T-helper 17 cell (primary cell): ENCODE data around the gene SYNPO. TPM values are rescaled to one million over a fixed set of nuclear protein-coding genes. Genes with fewer than 3 reads are reported as not detected.

ENCODE experiments used
- ATAC-seq: fragments of 150-1000 bp; cut with Tn5 transposase; 2 replicates; pipeline ENCODE4 v1.10.0; 2021; ENCODE audit warnings: mild to moderate bottlenecking, moderate library complexity
- DNase-seq, 3 donors: peaks; one replicate each; pipeline versions ENCODE4 v3.0.0 to v3.0.0-alpha.2; 2020 to 2021
- H3K9me3 ChIP-seq: one replicate; pipeline ENCODE4 v1.7.0; 2013; ENCODE audit warnings: low read length, mild to moderate bottlenecking; ENCODE audit not compliant: control insufficient read depth, poor library complexity, severe bottlenecking
- H3K27ac Mint-ChIP-seq: one replicate; pipeline ENCODE4 v1.8.0; 2022; ENCODE audit warnings: mild to moderate bottlenecking, moderate library complexity, mixed read lengths
- H3K27me3 Mint-ChIP-seq: one replicate; pipeline ENCODE4 v1.8.0; 2022; ENCODE audit warnings: mixed read lengths
- H3K36me3 Mint-ChIP-seq: one replicate; pipeline ENCODE4 v1.8.0; 2022; ENCODE audit warnings: low read depth, mixed read lengths
- H3K4me1 Mint-ChIP-seq: one replicate; pipeline ENCODE4 v1.8.0; 2022; ENCODE audit warnings: mild to moderate bottlenecking, mixed read lengths
- H3K4me3 Mint-ChIP-seq: one replicate; pipeline ENCODE4 v1.8.0; 2022; ENCODE audit warnings: mild to moderate bottlenecking, moderate library complexity, mixed read lengths
- total RNA-seq, 4 donors: library from RNA in 2 of 4; stranded (reverse) in 2 of 4; gene quantifications; one replicate each; pipeline ENCODE4 v1.2.3 and lab custom pipeline; 2022 to 2026

Gene SYNPO
- total RNA-seq, 2 donors from 2014 or later = 1.5 TPM; not detected in 1

DNA sequence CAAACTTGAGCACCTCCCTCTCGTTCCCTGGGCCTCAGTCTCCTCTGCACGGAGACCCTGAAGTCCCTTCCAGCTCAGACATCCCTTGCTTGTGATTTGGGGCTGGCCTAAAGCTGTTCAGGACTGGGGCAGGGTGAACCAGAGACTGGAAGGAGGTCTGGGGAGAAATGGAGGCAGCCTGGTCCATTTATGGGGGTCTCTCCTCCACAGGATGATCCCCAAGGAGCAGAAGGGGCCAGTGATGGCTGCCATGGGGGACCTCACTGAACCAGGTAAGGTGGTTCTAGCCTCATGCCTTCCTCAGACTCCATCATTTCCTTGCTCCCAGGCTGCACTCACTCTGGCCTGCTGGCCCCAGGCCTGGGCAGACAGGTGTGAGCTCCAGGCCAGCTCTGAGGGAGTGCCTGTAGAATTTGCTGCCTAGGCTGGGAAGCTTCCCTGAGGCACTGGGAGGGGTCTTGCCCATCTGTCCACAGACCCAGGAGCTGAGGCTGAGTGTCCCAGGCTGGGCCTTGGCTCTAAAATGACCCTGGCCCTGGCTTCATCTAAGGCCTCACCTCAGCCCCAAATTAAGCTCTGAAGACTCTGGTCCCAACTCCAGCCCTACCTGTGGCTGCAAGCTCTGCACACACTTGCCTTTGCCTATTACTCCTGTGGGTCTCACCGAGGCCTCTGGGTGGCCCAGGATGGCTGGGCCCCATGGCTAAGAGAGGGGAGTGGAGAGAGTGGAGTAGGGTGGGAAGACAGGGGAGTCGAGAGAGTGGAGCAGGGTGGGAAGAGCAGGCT lies 22.5 kb downstream of the SYNPO start:
- DNase-seq (no peak), ATAC-seq (no peak)
- Mint-ChIP-seq H3K27ac (no peak overlapping the region), H3K36me3 (no peaks in the 10 kb centered on the region), H3K4me1 (peaks cover under 1% of the 10 kb centered on the region), H3K27me3 (peaks cover 28% of the 10 kb centered on the region), H3K4me3 (no peak overlapping the region)
- H3K9me3 ChIP-seq = no peaks in the 10 kb centered on the region

DNA sequence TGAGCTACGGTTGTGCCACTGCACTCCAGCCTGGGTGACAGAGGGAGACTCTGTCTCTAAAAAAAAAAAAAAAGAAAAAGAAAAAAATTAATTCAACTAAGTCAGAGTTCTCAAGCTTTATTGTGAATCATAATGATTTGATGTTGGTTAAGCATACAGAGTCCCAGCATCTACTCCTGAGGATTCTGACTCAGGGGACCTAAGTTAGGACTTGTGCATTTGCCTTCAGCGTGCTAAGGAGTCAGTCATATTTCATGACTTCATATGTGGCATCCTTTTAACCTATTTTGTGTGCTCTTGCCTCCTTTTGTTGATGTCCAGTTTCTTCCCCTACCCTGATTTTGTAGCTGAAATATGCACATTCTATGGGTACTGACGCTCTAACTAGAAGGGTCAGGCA lies 23.5 kb downstream of the SYNPO start:
- H3K36me3 Mint-ChIP-seq = no peaks in the 10 kb centered on the region
- ATAC-seq (no peak), DNase-seq (no peak)
- no peak overlapping the region for H3K4me3 Mint-ChIP-seq
- peaks cover 28% of the 10 kb centered on the region for H3K27me3 Mint-ChIP-seq
- no peaks in the 10 kb centered on the region for H3K4me1 Mint-ChIP-seq
- no peaks in the 10 kb centered on the region for H3K9me3 ChIP-seq
- no peak overlapping the region for H3K27ac Mint-ChIP-seq

DNA sequence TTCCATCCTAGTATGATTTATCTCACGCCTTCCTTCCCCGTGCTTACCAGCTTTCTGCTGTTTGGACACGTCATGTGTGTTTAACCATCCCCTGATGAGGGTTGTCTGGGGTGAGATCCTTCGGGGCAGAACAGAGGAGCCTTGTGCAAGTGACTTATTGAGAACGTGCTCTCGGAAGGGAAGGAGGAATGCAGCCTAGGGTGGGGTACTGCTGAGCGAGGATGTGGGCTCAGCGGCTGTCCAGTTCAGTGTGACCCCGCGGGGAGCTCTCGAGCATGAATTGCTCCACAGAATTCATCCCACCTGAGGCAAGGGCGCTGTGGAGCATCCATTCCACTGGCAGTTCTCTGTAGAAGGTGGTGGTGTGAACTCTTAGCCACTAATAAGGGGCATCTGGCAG lies 24.6 kb downstream of the SYNPO start:
- peaks cover 30% of the 10 kb centered on the region for H3K27me3 Mint-ChIP-seq
- no peak overlapping the region for H3K27ac Mint-ChIP-seq

DNA sequence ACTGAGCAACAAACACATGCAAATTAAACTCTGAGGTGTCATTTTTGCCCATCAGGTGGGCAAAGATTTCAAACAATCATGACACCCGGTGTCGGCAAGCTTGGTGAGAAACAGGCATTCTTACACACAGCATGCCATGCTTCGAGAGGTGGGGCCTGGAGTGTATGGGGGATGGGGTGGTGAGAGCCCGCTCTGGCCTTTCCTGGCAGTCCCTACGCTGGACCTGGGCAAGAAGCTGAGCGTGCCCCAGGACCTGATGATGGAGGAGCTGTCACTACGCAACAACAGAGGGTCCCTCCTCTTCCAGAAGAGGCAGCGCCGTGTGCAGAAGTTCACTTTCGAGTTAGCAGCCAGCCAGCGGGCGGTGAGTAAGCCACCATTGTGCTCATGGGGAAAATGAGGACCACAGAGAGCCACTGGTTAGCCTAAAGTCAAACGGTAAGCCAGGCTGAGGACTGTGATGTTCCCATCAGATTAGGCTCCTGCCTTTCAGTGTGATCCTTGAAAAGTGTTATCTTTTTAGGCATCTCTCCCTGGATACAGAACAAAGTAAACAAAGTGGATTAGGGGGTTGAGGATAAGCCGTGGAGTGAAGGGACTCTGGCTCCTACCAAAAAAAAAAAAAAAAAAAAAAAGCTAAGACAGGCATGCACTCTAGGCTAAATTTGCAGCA lies 30.0 kb downstream of the SYNPO start:
- Mint-ChIP-seq H3K4me3 (peak overlapping the region; percentile 53), H3K27me3 (peaks cover 16% of the 10 kb centered on the region), H3K36me3 (peaks cover 2% of the 10 kb centered on the region), H3K4me1 (peaks cover 5% of the 10 kb centered on the region), H3K27ac (no peak overlapping the region)
- ATAC-seq (no peak), DNase-seq (no peak)
- H3K9me3 ChIP-seq = no peaks in the 10 kb centered on the region

More for the DNA sequence above, 24.6 kb downstream of the SYNPO start:
- DNase-seq (no peak), ATAC-seq (no peak)
- H3K36me3 Mint-ChIP-seq = peaks cover 2% of the 10 kb centered on the region
- no peak overlapping the region for H3K4me3 Mint-ChIP-seq
- no peaks in the 10 kb centered on the region for H3K4me1 Mint-ChIP-seq
- H3K9me3 ChIP-seq = no peaks in the 10 kb centered on the region

DNA sequence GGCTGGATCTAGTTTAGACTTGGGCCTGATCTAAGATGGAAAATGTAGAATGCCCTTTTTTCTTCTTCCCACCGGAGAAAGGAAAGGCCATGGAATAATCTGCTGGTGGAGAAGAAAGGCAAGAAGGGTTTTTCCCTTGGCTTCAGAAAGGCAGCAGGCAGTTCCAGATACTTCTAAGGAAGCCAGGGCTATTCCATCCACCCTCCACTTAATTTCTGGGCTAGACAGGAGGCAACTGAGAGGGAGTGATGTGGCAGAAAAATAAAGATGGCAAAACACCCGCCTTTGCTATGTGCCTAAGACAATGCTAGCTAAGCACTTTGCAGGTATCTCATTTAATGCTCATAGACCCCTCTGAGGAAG lies 30.5 kb downstream of the SYNPO start:
- Mint-ChIP-seq H3K27me3 (peaks cover 16% of the 10 kb centered on the region), H3K36me3 (peaks cover 2% of the 10 kb centered on the region), H3K4me3 (peak overlapping the region; percentile 43), H3K4me1 (peaks cover 5% of the 10 kb centered on the region), H3K27ac (no peak overlapping the region)
- no peak for DNase-seq
- no peak for ATAC-seq
- no peaks in the 10 kb centered on the region for H3K9me3 ChIP-seq

DNA sequence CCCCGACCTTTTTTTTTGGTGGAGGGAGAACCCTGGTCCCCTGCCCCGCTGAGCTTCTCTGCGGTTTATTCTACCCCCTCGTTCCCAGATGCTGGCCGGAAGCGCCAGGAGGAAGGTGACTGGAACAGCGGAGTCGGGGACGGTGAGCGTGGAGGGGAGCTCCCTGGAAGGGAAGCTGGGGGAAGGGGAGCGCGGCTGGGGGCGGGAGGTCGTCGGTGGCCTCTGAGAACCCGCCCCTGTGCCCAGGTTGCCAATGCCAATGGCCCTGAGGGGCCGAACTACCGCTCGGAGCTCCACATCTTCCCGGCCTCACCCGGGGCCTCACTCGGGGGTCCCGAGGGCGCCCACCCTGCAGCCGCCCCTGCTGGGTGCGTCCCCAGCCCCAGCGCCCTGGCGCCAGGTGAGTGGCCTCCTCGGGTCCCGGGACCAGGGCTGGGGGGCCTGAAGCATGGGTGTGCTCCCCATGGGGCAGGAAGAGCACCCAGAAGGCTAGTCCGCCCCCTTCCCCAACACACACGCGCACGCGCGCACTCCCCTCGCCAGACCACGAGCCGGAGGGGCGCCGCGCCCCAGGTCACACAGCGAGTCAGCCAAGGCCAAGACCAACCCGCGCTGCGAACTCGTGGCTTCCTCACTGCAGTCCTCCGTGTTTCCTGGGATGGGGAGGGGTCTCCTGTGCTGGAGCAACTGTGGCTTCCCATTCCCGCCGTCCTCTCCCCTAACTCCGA lies 31.2 kb downstream of the SYNPO start:
- DNase-seq (no peak), ATAC-seq (peak; percentile 50)
- Mint-ChIP-seq H3K27me3 (peaks cover 16% of the 10 kb centered on the region), H3K4me1 (peaks cover 5% of the 10 kb centered on the region), H3K27ac (no peak overlapping the region), H3K4me3 (peak overlapping the region; percentile 84), H3K36me3 (peaks cover 2% of the 10 kb centered on the region)
- no peaks in the 10 kb centered on the region for H3K9me3 ChIP-seq

DNA sequence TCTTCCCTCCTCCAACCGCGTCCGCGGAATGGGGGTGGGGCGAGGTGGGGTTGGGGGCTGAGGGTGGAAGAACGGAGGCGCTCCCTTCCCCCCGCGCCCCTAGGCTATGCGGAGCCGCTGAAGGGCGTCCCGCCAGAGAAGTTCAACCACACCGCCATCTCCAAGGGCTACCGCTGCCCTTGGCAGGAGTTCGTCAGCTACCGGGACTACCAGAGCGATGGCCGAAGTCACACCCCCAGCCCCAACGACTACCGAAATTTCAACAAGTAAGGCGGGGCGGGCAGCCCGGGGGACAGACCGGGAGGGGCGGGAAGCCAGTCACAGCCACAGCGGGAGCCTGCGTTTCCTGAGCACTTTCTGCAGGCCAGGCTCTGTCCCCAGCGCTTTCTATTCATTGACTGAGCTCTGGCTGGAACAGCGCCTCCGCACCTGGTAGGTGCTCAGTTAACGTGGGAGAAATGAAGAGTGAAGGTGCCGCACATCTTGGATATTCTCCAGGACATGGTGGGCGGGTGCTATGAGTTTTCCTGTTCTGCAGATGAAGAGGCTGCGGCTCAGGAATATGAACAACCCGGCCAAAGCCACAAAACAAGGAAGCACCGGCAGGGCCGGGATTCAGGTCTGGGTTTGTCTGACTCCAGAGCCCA lies 31.9 kb downstream of the SYNPO start:
- peaks cover 16% of the 10 kb centered on the region for H3K27me3 Mint-ChIP-seq
- no peak overlapping the region for H3K27ac Mint-ChIP-seq
- H3K9me3 ChIP-seq = no peaks in the 10 kb centered on the region
- H3K36me3 Mint-ChIP-seq = peaks cover 2% of the 10 kb centered on the region
- ATAC-seq (peak; percentile 76), DNase-seq (no peak)
- peak overlapping the region; percentile 84 for H3K4me3 Mint-ChIP-seq
- H3K4me1 Mint-ChIP-seq = peaks cover 5% of the 10 kb centered on the region

DNA sequence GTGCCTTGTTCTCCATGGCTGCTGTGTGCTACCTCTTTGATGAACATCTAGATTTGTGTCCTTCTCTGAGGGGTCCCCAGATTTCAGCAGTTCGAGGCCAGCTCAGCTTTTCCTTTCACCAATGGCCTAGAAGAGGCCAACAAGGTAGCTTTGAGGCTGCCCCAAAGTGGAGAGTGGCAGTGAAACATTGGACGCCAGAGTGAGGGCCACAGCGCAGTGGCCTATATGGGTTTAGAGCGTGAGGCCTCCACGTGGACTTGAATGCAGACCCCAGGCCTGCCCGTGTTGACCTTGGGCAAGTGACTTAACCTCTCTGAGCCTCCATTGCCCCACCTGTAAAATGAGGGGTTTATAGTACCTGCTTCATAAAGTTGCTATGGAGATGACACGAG lies 32.4 kb downstream of the SYNPO start:
- Mint-ChIP-seq H3K4me1 (peaks cover 5% of the 10 kb centered on the region), H3K27me3 (peaks cover 16% of the 10 kb centered on the region), H3K36me3 (peaks cover 2% of the 10 kb centered on the region), H3K27ac (no peak overlapping the region), H3K4me3 (no peak overlapping the region)
- DNase-seq (no peak), ATAC-seq (no peak)
- H3K9me3 ChIP-seq = no peaks in the 10 kb centered on the region

DNA sequence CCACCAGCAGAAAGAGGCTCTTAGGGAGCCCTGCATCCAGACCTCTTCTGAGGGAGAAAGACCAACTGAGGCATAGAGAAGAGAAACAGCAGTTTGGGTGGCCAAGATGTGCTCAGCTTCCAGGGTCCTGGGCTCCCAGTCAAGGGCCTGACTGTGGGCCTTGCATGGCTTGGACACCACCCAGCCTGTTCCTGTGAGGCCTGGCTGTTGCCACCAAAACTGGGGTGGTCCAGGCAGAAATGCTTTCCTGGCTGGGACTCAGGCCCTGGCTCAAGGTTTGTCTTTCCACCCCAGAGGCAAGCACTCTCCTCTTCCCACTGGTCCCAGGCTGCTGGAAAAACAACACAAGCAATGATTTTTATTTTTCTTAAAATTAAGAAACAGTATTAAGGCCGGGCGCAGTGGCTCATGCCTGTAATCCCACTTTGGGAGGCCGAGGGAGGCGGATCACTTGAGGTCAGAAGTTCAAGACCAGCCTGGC lies 33.9 kb downstream of the SYNPO start:
- no peak for ATAC-seq
- H3K9me3 ChIP-seq = no peaks in the 10 kb centered on the region
- Mint-ChIP-seq H3K27ac (no peak overlapping the region), H3K27me3 (peaks cover 16% of the 10 kb centered on the region), H3K4me3 (no peak overlapping the region), H3K36me3 (peaks cover 2% of the 10 kb centered on the region), H3K4me1 (peaks cover 5% of the 10 kb centered on the region)
- no peak for DNase-seq

DNA sequence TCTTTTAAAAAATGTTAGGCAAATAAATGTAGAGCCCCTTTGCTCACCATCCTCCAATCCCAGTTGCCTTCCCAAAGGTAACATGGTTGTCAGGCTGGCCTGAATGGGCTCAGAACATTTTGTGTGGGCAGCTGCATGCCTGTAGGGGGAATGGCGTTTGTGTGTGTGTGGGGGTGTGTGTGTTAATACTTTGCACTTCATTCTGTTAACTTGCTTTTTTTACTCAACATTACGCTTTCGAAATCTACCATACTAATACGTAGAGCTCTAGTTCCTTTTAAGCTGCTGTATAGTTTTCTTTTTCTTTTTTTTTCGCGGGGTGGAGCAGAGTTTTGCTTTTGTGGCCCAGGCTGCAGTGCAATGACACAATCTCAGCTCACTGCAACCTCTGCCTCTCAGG lies 34.6 kb downstream of the SYNPO start:
- H3K9me3 ChIP-seq = no peaks in the 10 kb centered on the region
- H3K4me3 Mint-ChIP-seq = no peak overlapping the region
- peaks cover 5% of the 10 kb centered on the region for H3K4me1 Mint-ChIP-seq
- H3K27ac Mint-ChIP-seq = no peak overlapping the region
- H3K27me3 Mint-ChIP-seq = peaks cover 11% of the 10 kb centered on the region
- DNase-seq (no peak), ATAC-seq (no peak)
- H3K36me3 Mint-ChIP-seq = no peaks in the 10 kb centered on the region

DNA sequence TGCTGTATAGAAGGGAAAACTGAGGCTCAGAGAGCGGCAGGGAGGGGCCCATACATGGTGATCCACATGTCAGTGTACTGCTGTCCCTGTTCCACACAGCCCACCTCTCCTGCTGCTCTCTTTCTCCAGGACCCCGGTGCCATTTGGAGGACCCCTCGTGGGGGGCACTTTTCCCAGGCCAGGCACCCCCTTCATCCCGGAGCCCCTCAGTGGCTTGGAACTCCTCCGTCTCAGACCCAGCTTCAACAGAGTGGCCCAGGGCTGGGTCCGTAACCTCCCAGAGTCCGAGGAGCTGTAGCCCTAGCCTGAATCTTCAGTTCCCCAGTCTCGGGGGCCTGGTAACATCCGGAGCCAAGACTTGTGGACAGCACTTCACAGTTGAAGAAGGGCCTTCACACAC lies 36.1 kb downstream of the SYNPO start:
- no peak for ATAC-seq
- no peak for DNase-seq
- H3K4me1 Mint-ChIP-seq = peaks cover 5% of the 10 kb centered on the region
- H3K4me3 Mint-ChIP-seq = no peak overlapping the region
- peaks cover 3% of the 10 kb centered on the region for H3K36me3 Mint-ChIP-seq
- no peak overlapping the region for H3K27ac Mint-ChIP-seq
- no peaks in the 10 kb centered on the region for H3K9me3 ChIP-seq
- no peaks in the 10 kb centered on the region for H3K27me3 Mint-ChIP-seq

DNA sequence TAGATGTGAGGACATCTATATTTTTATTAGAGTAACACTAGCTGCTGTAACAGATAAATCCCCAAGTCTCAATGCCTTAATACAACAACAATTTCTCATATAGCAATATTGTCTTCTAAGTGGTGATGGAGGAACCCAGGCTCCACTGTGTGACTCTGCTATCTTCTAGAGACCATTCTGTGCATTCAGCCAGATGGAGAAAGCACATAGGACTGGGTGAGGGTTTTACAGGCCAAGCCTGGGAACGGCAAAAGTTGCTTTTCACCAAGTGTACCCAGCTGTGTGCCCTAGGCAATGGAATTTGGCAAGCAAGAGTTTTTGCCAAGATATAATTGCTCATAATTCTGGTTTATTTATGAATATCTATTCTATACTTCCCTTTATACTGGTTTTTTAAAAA lies 48.7 kb downstream of the SYNPO start:
- ATAC-seq = no peak
- H3K27ac Mint-ChIP-seq = no peak overlapping the region

DNA sequence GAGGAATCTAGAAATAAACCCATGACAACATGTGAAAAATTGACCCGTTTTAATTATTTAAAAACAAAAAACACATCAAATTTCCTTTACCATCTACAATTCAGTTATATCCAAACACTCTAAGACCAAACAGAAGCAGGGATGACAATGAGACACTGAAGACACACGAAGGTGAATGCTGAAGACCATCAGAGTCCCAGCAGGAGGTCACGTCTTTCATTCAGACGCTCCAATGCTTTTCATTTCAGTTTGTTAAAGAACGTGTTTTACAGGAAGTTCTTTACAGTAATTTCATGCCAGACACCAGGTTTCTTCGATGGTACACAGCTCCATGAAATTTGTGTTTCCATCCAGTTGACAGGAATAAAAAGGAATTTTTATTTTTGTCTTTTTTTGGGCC lies 50.3 kb downstream of the SYNPO start:
- DNase-seq (no peak), ATAC-seq (no peak)
- no peaks in the 10 kb centered on the region for H3K9me3 ChIP-seq
- peaks cover 19% of the 10 kb centered on the region for H3K36me3 Mint-ChIP-seq
- no peak overlapping the region for H3K27ac Mint-ChIP-seq
- H3K27me3 Mint-ChIP-seq = no peaks in the 10 kb centered on the region
- H3K4me3 Mint-ChIP-seq = no peak overlapping the region
- peaks cover 6% of the 10 kb centered on the region for H3K4me1 Mint-ChIP-seq

More for the DNA sequence above, 48.7 kb downstream of the SYNPO start:
- no peak overlapping the region for H3K4me3 Mint-ChIP-seq
- H3K36me3 Mint-ChIP-seq = peaks cover 16% of the 10 kb centered on the region
- no peaks in the 10 kb centered on the region for H3K9me3 ChIP-seq
- H3K27me3 Mint-ChIP-seq = no peaks in the 10 kb centered on the region
- H3K4me1 Mint-ChIP-seq = peaks cover 6% of the 10 kb centered on the region
- no peak for DNase-seq
